HEK293 (cell line): Measurements from ENCODE around the gene DCAF8.

Experiments used
- MZF1 ChIP-seq: fragments of 450-650 bp; formaldehyde crosslinking; IDR thresholded peaks from 2 replicates; pipeline ENCODE4 v1.5.1; 2017; ENCODE audit warnings: missing biosample characterization, missing genetic modification characterization, borderline replicate concordance
- ZFP41 ChIP-seq: fragments of 450-650 bp; formaldehyde crosslinking; IDR thresholded peaks from 2 replicates; pipeline ENCODE4 v1.5.1; 2016; ENCODE audit warnings: missing biosample characterization, missing genetic modification characterization, borderline replicate concordance
- ZNF175 ChIP-seq: fragments of 450-650 bp; formaldehyde crosslinking; IDR thresholded peaks from 2 replicates; pipeline ENCODE4 v1.5.1; 2016; ENCODE audit warnings: missing biosample characterization, missing genetic modification characterization
- ZNF202 ChIP-seq: fragments of 450-650 bp; formaldehyde crosslinking; IDR thresholded peaks from 2 replicates; pipeline ENCODE4 v1.5.1; 2016; ENCODE audit warnings: missing biosample characterization, missing genetic modification characterization, borderline replicate concordance
- ZNF324 ChIP-seq: fragments of 450-650 bp; formaldehyde crosslinking; IDR thresholded peaks from 2 replicates; pipeline ENCODE4 v1.5.1; 2016; ENCODE audit warnings: missing biosample characterization, missing genetic modification characterization
- ZNF670 ChIP-seq: fragments of 450-650 bp; formaldehyde crosslinking; IDR thresholded peaks from 2 replicates; pipeline ENCODE4 v1.5.1; 2016; ENCODE audit warnings: missing biosample characterization, missing genetic modification characterization, low read depth
- TF ChIP-seq, protein P1 (sequence below): fragments of 450-650 bp; formaldehyde crosslinking; IDR thresholded peaks from 2 replicates; pipeline ENCODE4 v1.5.1; 2016; ENCODE audit warnings: missing biosample characterization, missing genetic modification characterization

DNA sequence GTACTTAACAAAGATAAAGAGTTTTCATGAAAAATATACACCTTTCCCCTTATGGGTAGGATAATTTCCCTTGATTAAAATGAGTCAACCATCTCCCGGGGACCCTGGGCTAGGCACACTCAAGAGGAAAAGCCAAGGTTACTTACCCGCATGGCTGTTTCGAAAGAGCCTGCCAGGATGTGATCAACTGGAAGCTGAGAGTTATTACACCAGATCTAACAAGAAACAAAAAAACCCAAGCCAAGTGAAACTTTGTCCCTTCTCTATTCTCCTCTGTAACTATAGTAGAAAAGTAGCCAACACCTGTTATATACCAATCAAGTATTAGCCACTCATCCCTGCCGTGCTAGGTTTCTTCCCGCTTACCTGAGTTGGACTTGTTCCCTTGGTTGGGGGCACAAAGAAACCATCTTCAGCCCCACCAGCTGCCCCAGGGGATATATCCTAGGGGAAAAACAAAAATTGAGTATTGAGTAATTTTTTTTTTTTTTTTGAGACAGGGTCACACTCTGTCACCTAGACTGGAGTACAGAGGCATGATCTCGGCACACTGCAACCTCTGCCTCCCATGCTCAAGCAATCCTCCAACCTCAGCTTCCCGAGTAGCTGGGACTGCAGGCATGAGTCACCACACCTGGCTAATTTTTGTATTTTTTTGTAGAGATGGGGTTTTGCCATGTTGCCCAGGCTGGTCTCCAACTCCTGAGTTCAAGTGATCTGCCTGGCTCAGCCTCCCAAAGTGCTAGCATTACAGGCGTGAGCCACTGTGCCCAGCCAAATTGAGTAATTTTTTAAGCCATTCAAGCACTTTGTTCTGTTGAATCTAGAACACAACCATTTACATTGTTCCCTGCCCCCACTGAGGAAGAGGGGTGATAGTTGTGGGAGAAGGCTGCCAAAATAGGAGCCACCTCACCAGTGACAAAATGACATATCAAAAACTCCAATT is 30.9 kb upstream of the DCAF8 start:
- no peak for TF ChIP-seq ZNF175 (tag by site-specific recombination)
- TF ChIP-seq ZNF670 (tag by site-specific recombination), result no peak
- TF ChIP-seq MZF1 (tag by site-specific recombination), result no peak
- TF ChIP-seq, protein P1, sequence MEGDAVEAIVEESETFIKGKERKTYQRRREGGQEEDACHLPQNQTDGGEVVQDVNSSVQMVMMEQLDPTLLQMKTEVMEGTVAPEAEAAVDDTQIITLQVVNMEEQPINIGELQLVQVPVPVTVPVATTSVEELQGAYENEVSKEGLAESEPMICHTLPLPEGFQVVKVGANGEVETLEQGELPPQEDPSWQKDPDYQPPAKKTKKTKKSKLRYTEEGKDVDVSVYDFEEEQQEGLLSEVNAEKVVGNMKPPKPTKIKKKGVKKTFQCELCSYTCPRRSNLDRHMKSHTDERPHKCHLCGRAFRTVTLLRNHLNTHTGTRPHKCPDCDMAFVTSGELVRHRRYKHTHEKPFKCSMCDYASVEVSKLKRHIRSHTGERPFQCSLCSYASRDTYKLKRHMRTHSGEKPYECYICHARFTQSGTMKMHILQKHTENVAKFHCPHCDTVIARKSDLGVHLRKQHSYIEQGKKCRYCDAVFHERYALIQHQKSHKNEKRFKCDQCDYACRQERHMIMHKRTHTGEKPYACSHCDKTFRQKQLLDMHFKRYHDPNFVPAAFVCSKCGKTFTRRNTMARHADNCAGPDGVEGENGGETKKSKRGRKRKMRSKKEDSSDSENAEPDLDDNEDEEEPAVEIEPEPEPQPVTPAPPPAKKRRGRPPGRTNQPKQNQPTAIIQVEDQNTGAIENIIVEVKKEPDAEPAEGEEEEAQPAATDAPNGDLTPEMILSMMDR (tag by site-specific recombination), result no peak
- no peak for TF ChIP-seq ZNF202
- no peak for TF ChIP-seq ZFP41
- no peak for TF ChIP-seq ZNF324 (tag by site-specific recombination)
